Mesenchymal stem cell (in vitro differentiated cells and primary cell): ENCODE results near the gene TMEM45B.
"Not testable (repeated sequence)": the region's sequence is repeated elsewhere in the genome, so short reads cannot be mapped to it uniquely, and the experiment has no call there.

Experiments used
- DNase-seq: peaks from one replicate; pipeline ENCODE4 v3.0.0-alpha.2; 2013
- H2AFZ ChIP-seq: one replicate; pipeline ENCODE4 v1.6.1; 2013; ENCODE audit warnings: low read depth, mild to moderate bottlenecking, control low read depth, inconsistent platforms, low read length, moderate library complexity
- H2AK5ac ChIP-seq: 2 replicates; pipeline ENCODE4 v1.6.1; 2013; ENCODE audit warnings: low read length, moderate library complexity, mild to moderate bottlenecking, inconsistent platforms; ENCODE audit not compliant: severe bottlenecking
- H2BK120ac ChIP-seq: one replicate; pipeline ENCODE4 v1.6.1; 2013; ENCODE audit warnings: low read depth, mild to moderate bottlenecking, inconsistent platforms, low read length, moderate library complexity
- H2BK12ac ChIP-seq, 2 experiments: one replicate each; pipeline ENCODE4 v1.6.1; 2013; ENCODE audit warnings: inconsistent platforms in 2 of 2, low read length in 2 of 2, mild to moderate bottlenecking in 2 of 2, moderate library complexity in 2 of 2, control low read depth in 1 of 2
- H2BK15ac ChIP-seq: one replicate; pipeline ENCODE4 v1.6.1; 2013; ENCODE audit warnings: mild to moderate bottlenecking, low read depth, inconsistent platforms; ENCODE audit not compliant: poor library complexity, severe bottlenecking
- H2BK5ac ChIP-seq: 2 replicates; pipeline ENCODE4 v1.6.1; 2013; ENCODE audit warnings: low read depth, mild to moderate bottlenecking, low read length, control low read depth, inconsistent platforms; ENCODE audit not compliant: poor library complexity, severe bottlenecking
- H3K14ac ChIP-seq, 2 experiments: one replicate each; pipeline ENCODE4 v1.6.1; 2013; ENCODE audit warnings: inconsistent platforms in 2 of 2, low read length in 2 of 2, control low read depth in 1 of 2, mild to moderate bottlenecking in 1 of 2, moderate library complexity in 1 of 2
- H3K18ac ChIP-seq, 2 experiments: one replicate each; pipeline ENCODE4 v1.6.1; 2013; ENCODE audit warnings: inconsistent platforms in 2 of 2, low read length in 2 of 2, control low read depth in 1 of 2, low read depth in 1 of 2, mild to moderate bottlenecking in 1 of 2
- H3K23ac ChIP-seq, 2 experiments: one replicate each; pipeline ENCODE4 v1.6.1; 2013; ENCODE audit warnings: inconsistent platforms in 2 of 2, low read length in 2 of 2, mild to moderate bottlenecking in 2 of 2, moderate library complexity in 2 of 2, control low read depth in 1 of 2
- H3K27ac ChIP-seq: 2 replicates; pipeline ENCODE4 v1.5.1; 2013; ENCODE audit warnings: mild to moderate bottlenecking, moderate library complexity, low read length, control low read depth, inconsistent platforms; ENCODE audit not compliant: poor library complexity, severe bottlenecking
- H3K27me3 ChIP-seq, 2 experiments: 2 replicates each; pipeline versions ENCODE4 v1.6.1 to v1.7.0; 2013; ENCODE audit warnings: low read length in 2 of 2, mild to moderate bottlenecking in 2 of 2, moderate library complexity in 2 of 2, control low read depth in 1 of 2, inconsistent platforms in 1 of 2; ENCODE audit not compliant: control insufficient read depth in 1 of 2, insufficient read depth in 1 of 2
- H3K36me3 ChIP-seq, 2 experiments: 2 replicates each; pipeline versions ENCODE4 v1.6.1 to v1.7.0; 2013; ENCODE audit warnings: low read length in 2 of 2, control low read depth in 1 of 2, inconsistent platforms in 1 of 2, low read depth in 1 of 2, mild to moderate bottlenecking in 1 of 2; ENCODE audit not compliant: insufficient read depth in 2 of 2, control insufficient read depth in 1 of 2
- H3K4ac ChIP-seq, 2 experiments: one replicate each; pipeline ENCODE4 v1.6.1; 2013; ENCODE audit warnings: inconsistent platforms in 2 of 2, low read length in 2 of 2, mild to moderate bottlenecking in 2 of 2, moderate library complexity in 2 of 2, control low read depth in 1 of 2, low read depth in 1 of 2
- H3K4me1 ChIP-seq: 2 replicates; pipeline ENCODE4 v1.6.1; 2013; ENCODE audit warnings: low read depth, low read length, control low read depth; ENCODE audit not compliant: control insufficient read depth, insufficient read depth
- H3K4me2 ChIP-seq: 2 replicates; pipeline ENCODE4 v1.6.1; 2013; ENCODE audit warnings: low read length, mild to moderate bottlenecking, inconsistent platforms; ENCODE audit not compliant: poor library complexity, severe bottlenecking
- H3K4me3 ChIP-seq, 2 experiments: 2 replicates each; pipeline versions ENCODE4 v1.5.1 to v1.7.0; 2013; ENCODE audit warnings: low read length in 2 of 2, mild to moderate bottlenecking in 2 of 2, control low read depth in 1 of 2, low read depth in 1 of 2; ENCODE audit not compliant: insufficient read depth in 1 of 2
- H3K79me1 ChIP-seq: replicated peaks from 2 replicates; pipeline ENCODE4 v1.6.1; 2013; ENCODE audit warnings: mild to moderate bottlenecking, control low read depth, low read length, inconsistent platforms; ENCODE audit not compliant: poor library complexity, severe bottlenecking
- H3K9ac ChIP-seq: 2 replicates; pipeline ENCODE4 v1.7.0; 2013; ENCODE audit warnings: mild to moderate bottlenecking, low read length, moderate library complexity
- H3K9me3 ChIP-seq: 2 replicates; pipeline ENCODE4 v1.7.0; 2013; ENCODE audit warnings: mild to moderate bottlenecking, low read length; ENCODE audit not compliant: control insufficient read depth
- H4K8ac ChIP-seq: one replicate; pipeline ENCODE4 v1.6.1; 2013; ENCODE audit warnings: inconsistent platforms, mild to moderate bottlenecking, low read length, moderate library complexity
- H4K91ac ChIP-seq: one replicate; pipeline ENCODE4 v1.6.1; 2013; ENCODE audit warnings: mild to moderate bottlenecking, low read length, inconsistent platforms
- WGBS: methylation state at CpG from one replicate; pipeline ENCODE4 v1.1.7; 2013; ENCODE audit warnings: mixed read lengths; 5-methylcytosine and 5-hydroxymethylcytosine counted together

TMEM45B gene

DNA sequence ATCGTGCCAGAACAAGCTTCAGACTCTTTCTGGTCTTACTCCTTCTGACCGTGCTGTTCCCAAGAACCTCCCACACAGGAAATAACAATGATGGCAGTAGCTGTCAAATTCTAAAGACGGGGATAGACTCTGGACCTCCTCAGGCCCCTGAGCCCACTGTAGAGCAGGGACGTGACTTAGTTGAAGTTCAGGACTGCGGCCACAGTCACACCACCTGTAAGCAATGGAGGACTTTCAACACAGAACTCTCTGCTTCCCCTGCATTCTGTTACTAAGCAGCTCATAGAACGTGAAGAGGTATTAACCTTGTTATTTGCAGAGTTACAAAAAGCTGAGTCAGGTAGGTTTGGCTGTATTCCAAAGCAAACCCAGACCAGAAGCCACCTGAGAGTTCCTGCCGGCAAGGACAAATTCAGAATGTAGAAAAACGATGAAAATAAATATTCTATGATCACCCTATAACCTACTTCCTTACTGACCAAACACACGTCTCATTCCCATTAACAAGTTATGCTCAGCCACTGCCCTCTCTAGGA, 12.7 kb downstream of the TMEM45B start:
- Histone ChIP-seq H2AK5ac (no peak overlapping the region), H3K4ac (no peak overlapping the region), H3K9me3 (no peaks in the 10 kb centered on the region), H3K9ac (no peak overlapping the region), H3K79me1 (no peaks in the 10 kb centered on the region), H4K91ac (no peak overlapping the region), H3K4me1 (no peaks in the 10 kb centered on the region), H3K23ac (no peak overlapping the region), H3K27me3 (no peaks in the 10 kb centered on the region), H2BK120ac (no peak overlapping the region), H4K8ac (no peak overlapping the region), H3K14ac (no peak overlapping the region), H3K4me3 (no peak overlapping the region), H3K18ac (no peak overlapping the region), H2BK12ac (no peak overlapping the region), H2BK15ac (no peak overlapping the region), H3K4me2 (no peak overlapping the region), H2BK5ac (no peak overlapping the region), H3K36me3 (no peaks in the 10 kb centered on the region), H3K27ac (no peak overlapping the region), H2AFZ (no peak overlapping the region)
- WGBS, result 85% methylated on average over 7 of the region's 9 CpGs
- no peak for DNase-seq

DNA sequence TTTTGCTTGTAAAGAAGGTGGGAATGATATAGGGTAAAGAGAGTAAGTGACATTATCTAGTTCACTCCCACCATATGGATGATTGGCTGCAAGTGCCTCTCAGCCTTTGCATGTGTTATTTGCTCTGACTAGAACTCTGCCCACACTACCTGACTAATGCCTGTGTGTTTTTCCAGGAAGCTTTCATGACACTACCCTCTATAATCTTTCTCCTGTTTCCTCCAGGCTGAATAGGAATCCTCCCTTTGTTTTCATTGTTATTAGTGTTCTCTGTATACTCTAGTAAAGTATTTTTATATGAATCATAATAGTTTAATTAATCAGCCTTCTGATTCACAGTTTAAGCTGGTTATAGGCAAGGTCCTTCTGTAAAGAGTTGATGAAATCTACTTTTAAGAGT, 13.8 kb downstream of the TMEM45B start:
- H3K9me3 ChIP-seq, H2AK5ac ChIP-seq, H2BK15ac ChIP-seq, H3K14ac ChIP-seq, H2BK120ac ChIP-seq, H3K4me2 ChIP-seq, H3K79me1 ChIP-seq, DNase-seq, H3K27me3 ChIP-seq, H3K4me1 ChIP-seq, H2BK12ac ChIP-seq, H2AFZ ChIP-seq, H2BK5ac ChIP-seq, H4K91ac ChIP-seq, H3K18ac ChIP-seq, H3K36me3 ChIP-seq, H3K23ac ChIP-seq, H3K4ac ChIP-seq, H3K4me3 ChIP-seq, H4K8ac ChIP-seq, H3K9ac ChIP-seq, H3K27ac ChIP-seq: not testable (repeated sequence)

DNA sequence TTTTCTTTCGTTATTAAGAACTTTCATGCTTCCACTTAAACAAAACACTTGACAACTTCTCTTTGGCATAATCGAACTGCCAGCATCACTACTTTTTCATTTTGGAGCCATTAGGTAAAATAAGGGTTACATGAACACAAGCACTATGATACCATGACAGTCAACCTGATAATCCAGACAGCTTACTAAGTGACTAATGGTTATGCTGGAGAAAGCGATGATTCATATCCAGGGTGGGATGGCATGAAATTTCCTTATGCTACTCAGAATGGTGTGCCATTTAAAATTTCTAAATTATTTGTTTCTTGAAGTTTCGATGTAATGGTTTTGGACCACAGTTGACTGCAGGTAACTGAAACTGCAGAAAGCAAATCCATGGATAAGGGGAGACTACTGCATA, 15.6 kb downstream of the TMEM45B start:
- not testable (repeated sequence) for DNase-seq, H3K4me3 ChIP-seq, H3K79me1 ChIP-seq, H3K14ac ChIP-seq, H2BK5ac ChIP-seq, H2BK12ac ChIP-seq, H2BK120ac ChIP-seq, H3K9me3 ChIP-seq, H3K18ac ChIP-seq, H3K4ac ChIP-seq, H2AFZ ChIP-seq, H4K91ac ChIP-seq, H4K8ac ChIP-seq, H3K4me1 ChIP-seq, H3K4me2 ChIP-seq, H2BK15ac ChIP-seq, H3K9ac ChIP-seq, H3K27ac ChIP-seq, H2AK5ac ChIP-seq, H3K23ac ChIP-seq, H3K36me3 ChIP-seq, H3K27me3 ChIP-seq
- 96% methylated on average over 4 of the region's 4 CpGs for WGBS

DNA sequence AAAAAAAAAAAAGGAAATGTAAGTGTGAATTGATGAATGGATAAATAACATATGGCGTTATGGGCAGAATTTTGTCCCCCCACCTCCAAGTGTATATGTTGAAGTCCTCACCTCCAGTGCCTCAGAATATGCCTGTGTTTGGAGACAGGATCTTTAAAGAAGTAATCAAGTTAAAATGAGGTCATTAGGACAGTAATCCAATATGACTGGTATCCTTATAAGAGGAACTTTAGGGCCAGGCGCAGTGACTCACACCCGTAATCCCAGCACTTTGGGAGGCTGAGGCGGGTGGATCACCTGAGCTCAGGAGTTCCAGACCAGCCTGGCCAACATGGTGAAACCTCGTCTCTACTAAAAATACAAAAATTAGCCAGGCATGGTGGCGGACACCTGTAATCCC, 17.6 kb downstream of the TMEM45B start:
- H3K14ac ChIP-seq, H2BK120ac ChIP-seq: not testable (repeated sequence)
- WGBS, result 91% methylated on average over 5 of the region's 6 CpGs

More for the DNA sequence above, 17.6 kb downstream of the TMEM45B start:
- H2BK12ac ChIP-seq, H2BK15ac ChIP-seq, H2AK5ac ChIP-seq, H3K9me3 ChIP-seq, H3K79me1 ChIP-seq, H2AFZ ChIP-seq, H3K4me3 ChIP-seq, H3K4me1 ChIP-seq, H3K36me3 ChIP-seq, H3K4ac ChIP-seq, H4K91ac ChIP-seq, H3K18ac ChIP-seq, H2BK5ac ChIP-seq, H3K27me3 ChIP-seq, H3K27ac ChIP-seq, DNase-seq, H3K4me2 ChIP-seq, H4K8ac ChIP-seq, H3K23ac ChIP-seq, H3K9ac ChIP-seq: not testable (repeated sequence)
